AML-193 (cell line): ENCODE measurements around the gene ARID5A.

Source experiments
- DNase-seq, 2 experiments: peaks; one replicate each; lab custom pipeline; 2025; lab: John Stamatoyannopoulos, UW

The ARID5A gene

DNA sequence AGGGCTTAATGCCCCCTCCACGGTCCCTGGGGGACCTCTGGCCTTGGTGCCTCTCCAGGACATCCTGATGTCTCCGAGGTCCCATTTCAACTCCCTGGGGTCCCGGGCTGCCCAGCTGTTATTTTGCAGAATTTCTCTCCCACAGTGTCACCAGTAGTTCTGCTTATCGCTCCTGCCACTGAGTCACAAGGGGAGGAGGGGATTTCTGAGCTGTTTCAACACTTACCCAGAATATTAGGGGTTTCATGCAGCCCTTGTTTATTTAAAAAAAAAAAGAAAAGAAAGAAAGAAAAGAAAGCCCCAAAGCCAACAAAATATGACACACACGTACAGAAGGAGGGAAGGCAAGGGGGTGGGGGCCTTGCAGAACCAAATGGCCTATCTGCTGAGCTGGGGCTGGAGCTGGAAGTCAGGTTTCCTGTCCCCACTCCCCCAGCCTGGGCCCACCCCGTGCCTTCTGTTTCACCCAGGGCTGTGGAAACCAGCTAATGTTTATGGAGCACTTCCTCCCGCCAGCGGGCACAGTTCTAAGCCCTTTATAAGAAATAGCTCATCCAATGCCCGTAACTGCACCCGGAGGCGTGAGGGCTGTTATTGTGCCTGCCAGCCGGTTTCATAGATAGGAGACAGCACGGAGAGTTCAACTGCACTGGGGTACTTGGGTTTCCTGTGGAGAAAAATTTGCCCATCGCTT is 8.4 kb upstream of the ARID5A start:
- peak; percentile 57 to 61 for DNase-seq

DNA sequence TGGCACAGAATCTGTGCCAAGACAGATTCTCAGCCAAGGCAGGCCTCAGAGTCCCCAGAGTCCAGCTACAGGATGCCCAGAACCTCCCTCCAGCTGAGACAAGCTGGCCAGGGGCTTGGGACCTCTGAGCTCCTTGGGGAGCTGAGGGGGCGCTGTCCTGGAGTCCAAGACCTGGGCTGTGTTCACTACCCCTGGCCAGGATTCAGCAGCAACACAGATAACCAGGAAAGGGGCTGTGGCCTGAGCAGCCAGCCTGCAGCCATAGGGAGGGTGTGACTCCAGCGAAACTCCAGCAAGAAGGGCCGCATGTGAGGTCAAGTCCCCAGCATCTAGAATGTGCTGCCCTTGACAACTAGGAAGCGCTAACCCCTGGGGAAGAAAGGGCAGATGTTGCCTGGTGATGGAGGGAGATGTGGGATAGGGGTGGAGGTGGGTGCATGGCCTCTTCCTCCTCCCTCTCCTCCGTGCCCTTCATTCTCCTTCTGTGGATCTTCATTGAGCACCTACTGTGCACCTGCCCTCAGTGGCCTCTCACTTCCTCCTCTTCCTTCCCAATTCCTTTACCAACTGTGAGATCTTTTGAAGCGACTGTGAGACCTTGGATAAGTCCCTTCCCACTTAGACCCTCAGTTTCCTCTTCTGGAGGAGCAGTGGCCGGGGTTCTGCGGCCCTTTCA is 7.7 kb upstream of the ARID5A start:
- no peak for DNase-seq

DNA sequence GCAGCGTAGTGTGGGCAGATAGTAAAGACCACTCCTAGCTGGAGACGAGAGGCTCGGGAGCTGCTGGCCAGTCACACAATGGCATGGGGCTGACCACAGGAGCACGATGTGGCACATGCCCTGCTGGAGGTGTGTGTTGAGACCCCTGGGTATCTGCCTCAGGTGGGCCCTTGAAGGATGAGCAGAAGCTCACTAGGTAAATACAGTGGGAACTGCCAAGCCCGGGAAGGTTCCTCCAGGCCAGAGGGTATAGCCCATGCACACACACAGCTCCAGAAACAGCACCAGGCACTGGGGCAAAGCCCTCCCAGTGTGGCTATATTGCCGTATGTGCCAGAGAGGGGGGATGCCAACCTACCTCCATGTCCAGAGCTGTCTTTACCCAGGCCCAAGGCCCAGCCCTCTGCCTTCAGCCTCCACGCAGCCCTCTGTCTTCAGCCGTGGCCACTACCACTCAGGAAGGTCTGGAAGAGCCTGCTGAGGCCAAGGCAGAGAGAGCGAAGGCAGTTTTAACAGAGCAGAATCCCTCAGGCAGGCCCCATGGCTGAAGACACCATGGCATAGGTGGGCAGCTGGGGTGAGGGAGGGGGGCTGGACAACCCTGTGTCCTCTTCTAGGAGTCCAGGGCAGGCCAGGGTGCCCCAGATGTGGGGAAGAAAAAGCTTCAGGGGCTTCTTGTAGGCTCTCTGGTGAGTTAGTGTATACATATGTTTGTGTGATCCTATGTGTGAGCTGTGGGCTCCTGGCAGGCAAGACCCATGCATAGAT is 7.0 kb upstream of the ARID5A start:
- DNase-seq = no peak

- no peak for DNase-seq
Measured at GRCh38 chr2:96530144-96530430, 6.5 kb upstream of the ARID5A start.

- no peak for DNase-seq
Measured at GRCh38 chr2:96530474-96531357, 5.8 kb upstream of the ARID5A start.

GRCh38 chr2:96531366-96531765 is 5.2 kb upstream of the ARID5A start:
- no peak for DNase-seq

- peak; percentile 80 to 87 for DNase-seq
Measured at GRCh38 chr2:96531872-96532505, 4.6 kb upstream of the ARID5A start.

- no peak for DNase-seq
Measured at GRCh38 chr2:96532641-96533291, 3.8 kb upstream of the ARID5A start.

DNA sequence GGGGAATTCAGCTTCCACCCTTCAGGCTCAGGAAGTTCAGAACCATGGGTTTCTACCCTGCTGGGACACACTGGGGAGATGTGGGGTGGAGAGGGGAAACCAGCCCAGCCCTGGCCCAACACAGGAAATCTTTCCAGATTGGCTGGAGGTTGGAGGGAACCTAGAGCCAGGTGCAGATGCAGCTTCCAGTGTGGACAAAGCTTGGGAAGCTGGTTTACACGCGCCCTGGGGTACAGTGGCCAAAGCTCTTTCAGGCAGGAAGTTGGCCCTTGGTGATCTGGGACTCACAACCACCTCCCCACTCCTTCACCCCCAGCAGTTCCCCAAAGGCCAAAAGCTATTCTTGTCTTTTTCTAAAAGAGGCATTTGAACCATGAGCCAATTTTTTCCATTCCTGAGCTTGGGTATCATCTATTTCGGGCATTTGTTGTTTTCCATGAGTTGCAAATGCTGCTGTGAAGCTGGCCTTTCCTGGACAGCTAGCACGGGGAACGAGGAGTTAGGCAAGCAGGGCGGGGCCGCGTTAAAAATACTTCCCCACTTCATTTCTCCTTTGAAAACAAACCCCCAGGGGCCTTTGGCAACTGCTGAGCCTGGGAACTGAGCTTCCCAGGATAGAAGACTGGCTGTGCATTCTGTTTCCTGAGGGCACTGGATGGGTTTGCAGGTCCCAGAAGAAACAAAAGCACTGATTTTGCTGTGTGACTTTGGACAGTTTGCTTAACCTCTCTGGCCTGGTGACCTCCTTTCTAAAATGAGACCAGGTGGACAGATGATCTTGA is 3.1 kb upstream of the ARID5A start:
- DNase-seq = peak; percentile 21 to 39

- no peak for DNase-seq
Measured at GRCh38 chr2:96534141-96534540, 2.4 kb upstream of the ARID5A start.

DNA sequence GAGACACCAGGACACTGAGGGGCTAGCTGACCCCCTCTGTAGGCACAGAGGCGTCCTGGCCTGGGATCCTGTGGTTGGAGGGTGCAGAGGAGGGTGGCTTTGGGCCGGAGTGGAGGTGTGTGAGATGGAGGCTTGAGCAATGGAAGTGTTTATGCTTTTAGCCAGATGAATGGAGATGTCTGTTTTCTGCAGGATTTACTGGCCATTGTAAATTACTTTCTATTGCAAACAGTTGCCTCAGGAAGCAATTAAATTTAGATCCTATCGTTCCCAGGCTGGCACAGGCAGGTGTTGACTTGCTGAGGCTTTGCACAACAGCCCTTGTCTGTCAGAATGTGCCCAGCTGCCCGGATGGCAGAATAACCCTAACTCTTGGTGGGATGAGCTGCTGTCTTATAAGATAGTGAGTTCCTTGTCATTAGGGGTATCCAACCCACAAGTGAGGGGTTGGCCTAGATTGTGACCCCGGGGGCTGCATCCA is 1.8 kb upstream of the ARID5A start:
- no peak for DNase-seq

DNA sequence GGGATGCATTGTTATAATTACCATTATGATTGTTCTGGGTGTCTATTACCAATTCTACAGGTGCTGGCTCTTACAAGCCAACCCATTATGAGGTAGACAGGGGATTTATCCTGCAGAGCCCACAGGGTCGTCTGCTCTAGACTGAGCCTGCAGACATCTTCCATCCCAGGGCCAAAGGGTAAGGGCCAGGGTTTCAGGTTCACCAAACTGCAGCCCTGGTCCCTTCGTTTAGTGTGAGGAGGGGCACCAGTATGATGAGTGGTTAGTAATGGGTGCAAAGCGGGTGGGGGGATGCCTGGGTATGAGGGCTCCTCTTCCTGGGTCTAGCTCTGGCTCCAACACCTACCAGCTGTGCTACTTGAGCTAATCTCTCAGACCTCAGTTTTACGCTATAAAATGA is 1.2 kb upstream of the ARID5A start:
- DNase-seq = no peak

- DNase-seq = peak; percentile 95 to 97
Measured at GRCh38 chr2:96537066-96537733, 648 bp downstream of the ARID5A start.

GRCh38 chr2:96537734-96538486 is 1.4 kb downstream of the ARID5A start:
- DNase-seq = no peak

DNA sequence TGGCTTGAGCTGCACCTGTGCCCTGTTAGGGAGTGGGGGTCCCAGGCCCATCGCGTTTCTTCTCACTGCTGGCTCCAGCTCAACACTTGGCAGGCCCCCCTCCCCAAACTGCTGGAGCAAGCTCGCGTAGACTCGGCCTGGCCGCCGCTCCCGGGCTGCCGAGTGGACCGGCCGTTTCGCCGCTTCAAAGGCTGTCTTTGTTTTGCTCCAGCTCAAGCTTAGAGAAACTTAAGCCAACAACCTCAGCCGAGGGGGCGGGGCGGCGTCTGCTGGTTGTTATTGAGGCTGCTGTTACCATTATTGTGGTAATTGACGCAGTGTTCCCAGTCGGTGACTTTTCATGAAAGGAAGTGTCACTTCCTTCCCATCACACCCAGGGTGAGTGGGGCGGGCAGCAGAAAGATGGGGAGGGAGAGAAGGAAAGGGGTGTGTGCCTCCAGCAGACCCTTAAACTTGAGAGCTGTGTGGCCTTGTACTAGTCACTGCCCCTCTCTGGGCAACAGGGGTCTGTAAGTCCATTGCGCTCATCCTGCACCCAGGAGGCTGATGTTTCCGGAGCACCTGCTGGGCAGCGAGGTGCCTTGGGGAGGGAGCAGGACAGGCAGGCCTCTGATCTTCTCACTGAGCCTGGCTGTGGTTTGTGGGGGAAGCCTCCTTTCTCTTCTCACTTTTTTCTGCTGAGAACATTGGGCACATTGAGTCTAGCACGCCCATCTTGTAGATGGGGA is 2.1 kb downstream of the ARID5A start:
- peak; percentile 61 to 72 for DNase-seq

GRCh38 chr2:96539215-96539920 is 2.8 kb downstream of the ARID5A start:
- DNase-seq = no peak

DNA sequence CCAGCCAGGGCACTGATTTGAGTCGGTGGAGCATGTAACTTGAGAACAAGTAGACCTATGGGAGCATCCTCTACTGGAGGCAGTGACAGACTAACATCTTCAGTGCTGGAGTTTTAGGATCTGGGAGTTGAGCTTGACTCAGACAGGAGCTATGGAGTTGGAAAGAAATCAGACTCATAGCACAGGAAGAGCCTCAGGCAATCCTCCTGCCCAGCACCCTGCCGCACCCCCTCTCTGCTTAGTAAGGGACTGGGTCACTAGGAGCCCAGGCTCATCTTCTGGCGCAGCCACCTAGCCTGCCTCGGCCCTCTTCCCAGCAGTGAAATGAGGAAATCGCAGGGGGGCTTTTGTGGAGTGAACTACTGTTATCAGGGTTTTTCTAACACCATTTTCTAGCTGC is 3.6 kb downstream of the ARID5A start:
- no peak for DNase-seq
